GM12873 (cell line): Measurements from ENCODE around the gene CDK17.

Experiments
- CTCF ChIP-seq: IDR thresholded peaks from 2 replicates; pipeline ENCODE4 v1.5.1; 2012; ENCODE audit warnings: low read depth, mild to moderate bottlenecking, moderate library complexity, low read length, control low read depth; ENCODE audit not compliant: insufficient read depth; ENCODE audit errors: missing control alignments

Gene CDK17

GRCh38 chr12:96438330-96438729 is 38.1 kb upstream of the CDK17 start:
- TF ChIP-seq CTCF: no peak

GRCh38 chr12:96437171-96437445 is 36.9 kb upstream of the CDK17 start:
- TF ChIP-seq CTCF: no peak

GRCh38 chr12:96436366-96437170 is 36.3 kb upstream of the CDK17 start:
- no peak for TF ChIP-seq CTCF

GRCh38 chr12:96434107-96434506 is 33.9 kb upstream of the CDK17 start:
- no peak for TF ChIP-seq CTCF

GRCh38 chr12:96431067-96431466 is 30.8 kb upstream of the CDK17 start:
- TF ChIP-seq CTCF: no peak

DNA sequence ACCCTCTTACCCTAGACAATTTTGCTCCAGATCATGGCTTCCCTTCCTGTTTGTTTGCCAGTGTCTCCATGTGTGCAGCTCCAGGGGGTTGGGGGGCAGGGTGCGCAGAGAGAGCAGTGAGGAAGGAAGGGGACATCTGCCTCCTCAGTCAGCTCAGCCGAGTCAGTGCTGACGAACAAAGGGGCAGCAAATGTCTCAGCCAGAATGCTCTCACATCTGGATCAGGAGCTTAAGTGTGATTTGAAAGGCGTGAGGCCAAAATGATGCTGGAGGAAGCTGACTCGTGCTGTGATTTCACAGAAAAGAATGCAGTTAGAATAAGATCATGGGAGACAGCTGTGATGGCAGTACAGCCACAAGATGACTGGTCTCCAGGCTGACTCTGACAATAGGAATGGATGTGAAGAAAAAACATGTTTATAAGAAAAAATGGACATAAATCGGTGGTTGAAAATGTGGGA is 27.1 kb upstream of the CDK17 start:
- no peak for TF ChIP-seq CTCF

GRCh38 chr12:96425951-96426350 is 25.7 kb upstream of the CDK17 start:
- no peak for TF ChIP-seq CTCF

GRCh38 chr12:96425321-96425720 is 25.1 kb upstream of the CDK17 start:
- TF ChIP-seq CTCF: no peak
